Esophagus (tissue), 2 donors: ENCODE results near the gene ACKR3. TPM values are rescaled to one million over a fixed set of nuclear protein-coding genes. Genes with fewer than 3 reads are reported as not detected.
A peak's percentile ranks its signal among the peaks of the same experiment; 100 is the strongest.

Experiments
- H3K27ac ChIP-seq, 2 donors: one replicate each; pipeline ENCODE4 v1.5.1; 2013; ENCODE audit warnings: low read depth in 2 of 2, mild to moderate bottlenecking in 2 of 2, inconsistent platforms in 1 of 2, low read length in 1 of 2, moderate library complexity in 1 of 2
- H3K27me3 ChIP-seq, 2 donors: one replicate each; pipeline ENCODE4 v1.6.1; 2013; ENCODE audit warnings: low read length in 2 of 2, control low read depth in 1 of 2, mild to moderate bottlenecking in 1 of 2; ENCODE audit not compliant: insufficient read depth in 2 of 2, control insufficient read depth in 1 of 2
- H3K36me3 ChIP-seq, 2 donors: one replicate each; pipeline ENCODE4 v1.6.1; 2013; ENCODE audit warnings: low read length in 1 of 2; ENCODE audit not compliant: control insufficient read depth in 2 of 2, insufficient read depth in 2 of 2
- H3K4me1 ChIP-seq, 2 donors: one replicate each; pipeline ENCODE4 v1.6.1; 2013; ENCODE audit warnings: low read length in 1 of 2; ENCODE audit not compliant: control insufficient read depth in 2 of 2, insufficient read depth in 2 of 2
- H3K4me3 ChIP-seq, 2 donors: one replicate each; pipeline ENCODE4 v1.5.1; 2013; ENCODE audit warnings: low read length in 2 of 2, mild to moderate bottlenecking in 2 of 2, low read depth in 1 of 2, moderate library complexity in 1 of 2
- H3K9me3 ChIP-seq, 2 donors: one replicate each; pipeline ENCODE4 v1.6.1; 2013; ENCODE audit warnings: mild to moderate bottlenecking in 2 of 2, low read depth in 1 of 2, low read length in 1 of 2, moderate library complexity in 1 of 2; ENCODE audit not compliant: control insufficient read depth in 2 of 2, insufficient read depth in 1 of 2
- WGBS, 2 donors: extraction: QIAGEN DNeasy Blood & Tissue Kit; methylation state at CpG; one replicate each; pipeline ENCODE4 v1.1.7; 2013; 5-methylcytosine and 5-hydroxymethylcytosine counted together
- polyA plus RNA-seq, 2 donors: library from polyadenylated mRNA; stranded (reverse); fragments of 200-250 nt; gene quantifications; one replicate each; pipeline ENCODE4 v1.2.3, GENCODE V29; 2013
- donor health status: healthy with polysubstance abuse.
- donor health status: Bipolar disorder and iron deficiency.

ACKR3 gene
- polyA plus RNA-seq, 2 donors, result 7.3 to 20.6 TPM

GRCh38 chr2:236590846-236591245 lies 21.2 kb downstream of the ACKR3 start:
- no peak overlapping the region for H3K27ac ChIP-seq
- WGBS, 2 donors, result 89 to 93% methylated on average over 8 of the region's 8 CpGs

GRCh38 chr2:236592821-236593220 lies 23.2 kb downstream of the ACKR3 start:
- Histone ChIP-seq H3K4me1 (no peaks in the 10 kb centered on the region), H3K9me3 (peaks cover 0 to 2% of the 10 kb centered on the region in 2 donors), H3K4me3 (no peak overlapping the region), H3K27me3 (no peaks in the 10 kb centered on the region), H3K27ac (no peak overlapping the region), H3K36me3 (no peaks in the 10 kb centered on the region)
- WGBS, 2 donors, result 79 to 83% methylated on average over 14 of the region's 14 CpGs

More at GRCh38 chr2:236590846-236591245, 21.2 kb downstream of the ACKR3 start:
- peaks cover 0 to 2% of the 10 kb centered on the region in 2 donors for H3K9me3 ChIP-seq
- H3K27me3 ChIP-seq, result no peaks in the 10 kb centered on the region
- H3K4me3 ChIP-seq, result no peak overlapping the region
- no peaks in the 10 kb centered on the region for H3K4me1 ChIP-seq
- no peaks in the 10 kb centered on the region for H3K36me3 ChIP-seq

GRCh38 chr2:236593531-236593930 lies 23.9 kb downstream of the ACKR3 start:
- Histone ChIP-seq H3K4me3 (no peak overlapping the region), H3K27me3 (no peaks in the 10 kb centered on the region), H3K4me1 (no peaks in the 10 kb centered on the region), H3K9me3 (peaks cover 0 to 2% of the 10 kb centered on the region in 2 donors), H3K27ac (no peak overlapping the region), H3K36me3 (no peaks in the 10 kb centered on the region)
- WGBS, 2 donors, result 85 to 99% methylated on average over 2 of the region's 2 CpGs

GRCh38 chr2:236593956-236594355 lies 24.3 kb downstream of the ACKR3 start:
- H3K27ac ChIP-seq, result no peak overlapping the region

GRCh38 chr2:236597629-236598028 lies 28.0 kb downstream of the ACKR3 start:
- WGBS, 2 donors, result 64 to 68% methylated on average over 4 of the region's 4 CpGs

More at GRCh38 chr2:236593956-236594355, 24.3 kb downstream of the ACKR3 start:
- H3K27me3 ChIP-seq, result no peaks in the 10 kb centered on the region
- H3K36me3 ChIP-seq, result no peaks in the 10 kb centered on the region
- no peak overlapping the region for H3K4me3 ChIP-seq
- H3K9me3 ChIP-seq, result peaks cover 0 to 2% of the 10 kb centered on the region in 2 donors
- no peaks in the 10 kb centered on the region for H3K4me1 ChIP-seq

GRCh38 chr2:236599059-236599458 lies 29.4 kb downstream of the ACKR3 start:
- Histone ChIP-seq H3K4me1 (no peaks in the 10 kb centered on the region), H3K36me3 (no peaks in the 10 kb centered on the region), H3K27ac (no peak overlapping the region), H3K4me3 (no peak overlapping the region), H3K27me3 (no peaks in the 10 kb centered on the region), H3K9me3 (no peaks in the 10 kb centered on the region)
- 91% methylated on average over 5 of the region's 5 CpGs for WGBS, 2 donors

More at GRCh38 chr2:236597629-236598028, 28.0 kb downstream of the ACKR3 start:
- Histone ChIP-seq H3K4me1 (no peaks in the 10 kb centered on the region), H3K36me3 (no peaks in the 10 kb centered on the region), H3K27ac (no peak overlapping the region), H3K4me3 (no peak overlapping the region), H3K27me3 (no peaks in the 10 kb centered on the region), H3K9me3 (no peaks in the 10 kb centered on the region)

- Histone ChIP-seq H3K27me3 (no peaks in the 10 kb centered on the region), H3K27ac (no peak overlapping the region), H3K36me3 (no peaks in the 10 kb centered on the region), H3K4me3 (no peak overlapping the region), H3K4me1 (no peaks in the 10 kb centered on the region), H3K9me3 (no peaks in the 10 kb centered on the region)
- 83 to 86% methylated on average over 7 of the region's 7 CpGs for WGBS, 2 donors
Measured at GRCh38 chr2:236600158-236600557, 30.5 kb downstream of the ACKR3 start.

GRCh38 chr2:236600892-236601291 lies 31.3 kb downstream of the ACKR3 start:
- Histone ChIP-seq H3K27ac (no peak overlapping the region), H3K4me1 (no peaks in the 10 kb centered on the region), H3K27me3 (no peaks in the 10 kb centered on the region), H3K4me3 (no peak overlapping the region), H3K9me3 (no peaks in the 10 kb centered on the region), H3K36me3 (no peaks in the 10 kb centered on the region)
- 50 to 57% methylated on average over 9 of the region's 9 CpGs for WGBS, 2 donors

GRCh38 chr2:236601316-236602202 lies 31.9 kb downstream of the ACKR3 start:
- Histone ChIP-seq H3K27ac (peak overlapping the region in 1 of 2 donors; percentile 15), H3K27me3 (no peaks in the 10 kb centered on the region), H3K36me3 (no peaks in the 10 kb centered on the region), H3K4me3 (no peak overlapping the region), H3K4me1 (no peaks in the 10 kb centered on the region), H3K9me3 (no peaks in the 10 kb centered on the region)
- WGBS, 2 donors, result 72 to 74% methylated on average over 13 of the region's 13 CpGs

- Histone ChIP-seq H3K27ac (no peak overlapping the region), H3K4me3 (no peak overlapping the region), H3K27me3 (no peaks in the 10 kb centered on the region), H3K36me3 (no peaks in the 10 kb centered on the region), H3K9me3 (no peaks in the 10 kb centered on the region), H3K4me1 (no peaks in the 10 kb centered on the region)
- 90 to 91% methylated on average over 4 of the region's 4 CpGs for WGBS, 2 donors
Measured at GRCh38 chr2:236602678-236603077, 33.1 kb downstream of the ACKR3 start.
